ENCODE results near the gene RFT1.

The RFT1 gene

GRCh38 chr3:53162672-53163443 is 32.6 kb upstream of the RFT1 start:
- no peak for ATAC-seq
- TF ChIP-seq ISL1 (CRISPR knock-in tag; IDR thresholded peaks at IDR 0.05) (no peak), ZC3H10 (CRISPR knock-in tag; IDR thresholded peaks at IDR 0.05) (no peak), ZNF565 (CRISPR knock-in tag; conservative IDR thresholded peaks at IDR 0.05; ENCODE audit: low read depth) (no peak), GLIS3 (CRISPR knock-in tag; IDR thresholded peaks at IDR 0.05) (no peak), ARNTL (CRISPR knock-in tag; IDR thresholded peaks at IDR 0.05; ENCODE audit: borderline replicate concordance, low read depth) (no peak), PPARA (CRISPR knock-in tag; IDR thresholded peaks at IDR 0.05; ENCODE audit: borderline replicate concordance) (no peak), ZFP30 (CRISPR knock-in tag; IDR thresholded peaks at IDR 0.05) (no peak), SNAI2 (CRISPR knock-in tag; IDR thresholded peaks at IDR 0.05) (no peak), PATZ1 (CRISPR knock-in tag; IDR thresholded peaks at IDR 0.05; ENCODE audit: borderline replicate concordance) (no peak), OSR1 (CRISPR knock-in tag; IDR thresholded peaks at IDR 0.05) (no peak), TOX (CRISPR knock-in tag; IDR thresholded peaks at IDR 0.05; ENCODE audit: borderline replicate concordance) (no peak), BACH2 (CRISPR knock-in tag; IDR thresholded peaks at IDR 0.05; ENCODE audit: borderline replicate concordance) (no peak), CREB5 (CRISPR knock-in tag; IDR thresholded peaks at IDR 0.05; ENCODE audit: low read depth) (no peak), RARB (CRISPR knock-in tag; IDR thresholded peaks at IDR 0.05) (no peak), TCF4 (CRISPR knock-in tag; IDR thresholded peaks at IDR 0.05; ENCODE audit: borderline replicate concordance) (no peak), ZNF70 (CRISPR knock-in tag; IDR thresholded peaks at IDR 0.05) (no peak), CSDC2 (CRISPR knock-in tag; IDR thresholded peaks at IDR 0.05) (no peak), ZFP3 (CRISPR knock-in tag; IDR thresholded peaks at IDR 0.05) (no peak), TSHZ2 (CRISPR knock-in tag; IDR thresholded peaks at IDR 0.05) (no peak)

- ATAC-seq = peak; percentile 26; the same call in 2 of the 3 replicates
Observed at GRCh38 chr3:53161820-53162671, 31.8 kb upstream of the RFT1 start.

More at GRCh38 chr3:53161820-53162671, 31.8 kb upstream of the RFT1 start:
- TF ChIP-seq SNAI2 (CRISPR knock-in tag; IDR thresholded peaks at IDR 0.05) (no peak), ARNTL (CRISPR knock-in tag; IDR thresholded peaks at IDR 0.05; ENCODE audit: borderline replicate concordance, low read depth) (no peak), ZNF8 (CRISPR knock-in tag; IDR thresholded peaks at IDR 0.05) (no peak), ESRRG (CRISPR knock-in tag; IDR thresholded peaks at IDR 0.05) (no peak), OSR1 (CRISPR knock-in tag; IDR thresholded peaks at IDR 0.05) (no peak), TCF4 (CRISPR knock-in tag; IDR thresholded peaks at IDR 0.05; ENCODE audit: borderline replicate concordance) (no peak), ZNF565 (CRISPR knock-in tag; conservative IDR thresholded peaks at IDR 0.05; ENCODE audit: low read depth) (no peak), TSHZ2 (CRISPR knock-in tag; IDR thresholded peaks at IDR 0.05) (no peak), ZNF70 (CRISPR knock-in tag; IDR thresholded peaks at IDR 0.05) (no peak), CSDC2 (CRISPR knock-in tag; IDR thresholded peaks at IDR 0.05) (no peak), CSRNP3 (CRISPR knock-in tag; IDR thresholded peaks at IDR 0.05) (no peak), ZFP3 (CRISPR knock-in tag; IDR thresholded peaks at IDR 0.05) (no peak)
